PFSK-1 (cell line): ENCODE data around the gene RASA3.

Experiments used
- POLR2AphosphoS5 ChIP-seq: IDR thresholded peaks from 2 replicates; pipeline ENCODE4 v1.6.1; 2012; ENCODE audit warnings: low read depth, mild to moderate bottlenecking, control low read depth, low read length, moderate library complexity
- TAF1 ChIP-seq: IDR thresholded peaks from 2 replicates; pipeline ENCODE4 v1.6.1; 2012; ENCODE audit warnings: low read length, control low read depth, borderline replicate concordance; ENCODE audit not compliant: insufficient read depth

GRCh38 chr13:113996081-113996911 is 136.1 kb downstream of the RASA3 start:
- TF ChIP-seq POLR2AphosphoS5 (no peak), TAF1 (no peak)
